ENCODE data around the gene ANK3. TPM values are rescaled to one million over a fixed set of nuclear protein-coding genes. Genes with fewer than 3 reads are reported as not detected.

ANK3 gene
- total RNA-seq, 2 donors from 2014 or later = 41.0 to 113 TPM

DNA sequence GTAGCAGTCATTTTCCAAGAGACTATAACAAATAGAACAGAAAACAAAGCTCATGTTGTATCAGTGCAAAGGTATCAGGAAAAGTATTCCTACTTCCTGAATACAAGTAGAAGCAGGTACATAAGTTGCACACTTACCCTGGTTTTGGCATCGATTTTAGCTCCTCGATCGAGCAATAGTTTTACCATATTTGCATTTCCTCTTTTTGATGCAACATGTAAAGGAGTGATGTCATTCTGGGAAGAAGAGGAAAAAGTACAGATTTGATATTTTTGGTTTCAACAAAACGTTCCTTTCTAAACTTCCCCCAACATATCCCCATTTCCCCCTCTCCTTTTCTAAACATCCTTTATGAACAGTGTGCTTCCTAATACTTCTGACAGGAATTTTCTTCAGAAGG lies 155.1 kb downstream of the ANK3 start:
- intact Hi-C loops (cut with DNase I) = no loop called here
- no peaks in the 10 kb centered on the region for H3K27me3 ChIP-seq
- TF ChIP-seq, protein P1, sequence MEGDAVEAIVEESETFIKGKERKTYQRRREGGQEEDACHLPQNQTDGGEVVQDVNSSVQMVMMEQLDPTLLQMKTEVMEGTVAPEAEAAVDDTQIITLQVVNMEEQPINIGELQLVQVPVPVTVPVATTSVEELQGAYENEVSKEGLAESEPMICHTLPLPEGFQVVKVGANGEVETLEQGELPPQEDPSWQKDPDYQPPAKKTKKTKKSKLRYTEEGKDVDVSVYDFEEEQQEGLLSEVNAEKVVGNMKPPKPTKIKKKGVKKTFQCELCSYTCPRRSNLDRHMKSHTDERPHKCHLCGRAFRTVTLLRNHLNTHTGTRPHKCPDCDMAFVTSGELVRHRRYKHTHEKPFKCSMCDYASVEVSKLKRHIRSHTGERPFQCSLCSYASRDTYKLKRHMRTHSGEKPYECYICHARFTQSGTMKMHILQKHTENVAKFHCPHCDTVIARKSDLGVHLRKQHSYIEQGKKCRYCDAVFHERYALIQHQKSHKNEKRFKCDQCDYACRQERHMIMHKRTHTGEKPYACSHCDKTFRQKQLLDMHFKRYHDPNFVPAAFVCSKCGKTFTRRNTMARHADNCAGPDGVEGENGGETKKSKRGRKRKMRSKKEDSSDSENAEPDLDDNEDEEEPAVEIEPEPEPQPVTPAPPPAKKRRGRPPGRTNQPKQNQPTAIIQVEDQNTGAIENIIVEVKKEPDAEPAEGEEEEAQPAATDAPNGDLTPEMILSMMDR (IDR thresholded peaks at IDR 0.05) = no peak
- TF ChIP-seq POLR2A (IDR thresholded peaks at IDR 0.05) = no peak
- H3K4me3 ChIP-seq = no peak overlapping the region
- H3K9me3 ChIP-seq = no peaks in the 10 kb centered on the region
- H3K4me1 ChIP-seq = no peaks in the 10 kb centered on the region
- WGBS, 2 donors = 69 to 75% methylated on average over 4 of the region's 4 CpGs
- ATAC-seq (no peak), DNase-seq (no peak)
- H3K27ac ChIP-seq = no peak overlapping the region
- no peaks in the 10 kb centered on the region for H3K36me3 ChIP-seq (replicated peaks in 1 of 2; ENCODE audit: insufficient read depth in 1 of 2, low read depth in 2 of 2)

DNA sequence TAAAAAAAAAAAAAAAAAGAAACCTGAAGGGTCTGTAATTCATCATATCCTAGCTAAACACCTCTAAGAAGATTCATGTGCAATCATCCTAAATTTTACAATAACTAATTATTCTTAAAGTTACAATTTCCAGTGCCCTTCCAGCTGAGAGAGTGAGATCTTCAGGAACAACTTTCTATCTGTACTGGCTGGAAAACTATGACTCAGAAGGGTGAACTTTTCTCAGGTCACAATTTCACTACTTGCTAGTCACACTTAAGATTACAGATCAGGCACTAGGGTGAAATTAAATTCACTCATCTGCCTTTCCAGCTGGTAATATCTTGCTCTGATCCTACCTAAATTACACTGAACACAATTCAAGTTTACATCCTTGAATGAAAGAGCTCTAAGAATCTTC lies 158.8 kb downstream of the ANK3 start:
- H3K4me1 ChIP-seq = no peaks in the 10 kb centered on the region
- no peaks in the 10 kb centered on the region for H3K36me3 ChIP-seq (replicated peaks in 1 of 2; ENCODE audit: insufficient read depth in 1 of 2, low read depth in 2 of 2)
- no peak for TF ChIP-seq POLR2A (IDR thresholded peaks at IDR 0.05)
- TF ChIP-seq, protein P1 (IDR thresholded peaks at IDR 0.05) = no peak
- ATAC-seq = no peak
- no peak overlapping the region for H3K27ac ChIP-seq
- DNase-seq = no peak
- H3K4me3 ChIP-seq = no peak overlapping the region
- H3K27me3 ChIP-seq = no peaks in the 10 kb centered on the region
- intact Hi-C loops (cut with DNase I) = no loop called here
- no peaks in the 10 kb centered on the region for H3K9me3 ChIP-seq

DNA sequence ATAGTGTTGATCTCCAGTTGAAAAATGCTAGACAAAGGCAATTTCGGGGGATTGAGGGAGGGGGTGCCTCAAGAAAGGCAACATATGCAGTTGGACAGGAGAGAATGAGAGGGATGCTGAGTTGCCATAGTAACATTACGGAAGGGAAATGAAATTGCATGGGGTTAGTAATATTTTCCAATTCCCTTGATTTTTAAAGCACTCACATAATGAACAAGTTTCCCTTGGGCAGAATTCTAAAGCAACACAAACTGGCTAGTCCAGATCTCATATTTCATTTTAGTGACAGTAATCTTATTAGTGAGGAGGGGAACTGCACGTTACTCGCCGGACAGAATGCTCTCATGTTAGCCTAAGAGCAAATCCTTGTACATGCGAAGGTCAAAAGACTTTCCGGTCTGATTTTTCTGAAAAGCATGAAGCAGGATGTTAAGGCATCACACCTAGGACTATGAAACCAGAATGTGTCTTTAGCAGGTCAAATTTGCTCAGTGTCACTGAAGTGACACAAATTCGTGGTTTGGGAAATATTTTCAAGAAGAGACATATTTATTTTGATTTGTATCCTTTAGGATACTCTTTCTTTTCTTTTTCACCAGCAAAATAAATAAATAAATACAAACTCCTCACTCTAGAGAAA lies 165.5 kb downstream of the ANK3 start:
- H3K9me3 ChIP-seq = no peaks in the 10 kb centered on the region
- no peaks in the 10 kb centered on the region for H3K4me1 ChIP-seq
- intact Hi-C loops (cut with DNase I) = no loop called here
- WGBS, 2 donors = 83 to 87% methylated on average over 8 of the region's 8 CpGs
- DNase-seq (no peak), ATAC-seq (no peak)
- no peaks in the 10 kb centered on the region for H3K36me3 ChIP-seq (replicated peaks in 1 of 2; ENCODE audit: insufficient read depth in 1 of 2, low read depth in 2 of 2)
- no peak for TF ChIP-seq POLR2A (IDR thresholded peaks at IDR 0.05)
- TF ChIP-seq, protein P1 (IDR thresholded peaks at IDR 0.05) = no peak
- no peaks in the 10 kb centered on the region for H3K27me3 ChIP-seq
- no peak overlapping the region for H3K4me3 ChIP-seq
- H3K27ac ChIP-seq = no peak overlapping the region

DNA sequence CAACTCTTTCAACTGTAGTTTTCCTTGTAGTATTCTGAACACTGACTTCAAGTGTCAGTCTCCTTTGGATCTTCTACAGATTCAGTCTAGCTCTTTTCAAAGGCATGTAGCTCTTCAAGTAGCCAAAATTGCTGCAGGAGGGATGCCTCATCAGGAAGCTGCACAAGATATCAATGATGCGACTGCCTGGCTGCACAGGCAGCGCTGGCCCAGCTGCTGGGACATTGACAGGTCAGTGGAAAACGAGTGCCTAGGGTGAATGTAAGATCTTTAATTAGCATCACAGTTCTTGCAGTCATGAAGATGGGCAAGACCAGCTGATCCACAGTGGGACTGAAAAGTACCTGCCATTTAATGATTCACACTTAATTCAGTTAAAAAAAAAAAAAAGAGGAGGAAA lies 167.6 kb downstream of the ANK3 start:
- H3K27me3 ChIP-seq = no peaks in the 10 kb centered on the region
- TF ChIP-seq POLR2A (IDR thresholded peaks at IDR 0.05) = no peak
- TF ChIP-seq, protein P1 (IDR thresholded peaks at IDR 0.05) = no peak
- 59 to 62% methylated on average over 3 of the region's 3 CpGs for WGBS, 2 donors
- intact Hi-C loops (cut with DNase I) = no loop called here
- H3K9me3 ChIP-seq = no peaks in the 10 kb centered on the region
- DNase-seq = no peak
- no peak for ATAC-seq
- H3K27ac ChIP-seq = no peak overlapping the region
- H3K4me1 ChIP-seq = no peaks in the 10 kb centered on the region
- H3K4me3 ChIP-seq = no peak overlapping the region
- no peaks in the 10 kb centered on the region for H3K36me3 ChIP-seq (replicated peaks in 1 of 2; ENCODE audit: insufficient read depth in 1 of 2, low read depth in 2 of 2)

DNA sequence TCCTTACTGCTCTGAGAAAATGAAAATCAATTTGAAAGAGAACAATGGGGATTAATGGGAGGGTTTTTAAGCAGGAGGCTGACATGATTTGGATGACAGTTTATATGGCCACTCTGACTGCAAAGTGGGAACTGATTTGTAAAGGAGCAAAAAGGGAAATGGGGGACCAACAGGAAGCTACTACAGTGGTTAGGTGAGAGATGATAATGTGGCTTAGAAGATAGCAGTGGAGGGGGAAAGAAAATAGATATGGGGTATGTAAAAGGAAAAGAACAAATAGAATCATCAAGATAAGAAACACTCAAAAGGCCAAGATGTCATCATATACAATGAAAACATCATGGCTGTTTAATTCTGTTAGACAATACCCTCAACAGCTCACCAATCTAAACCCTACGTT lies 177.5 kb downstream of the ANK3 start:
- no peaks in the 10 kb centered on the region for H3K27me3 ChIP-seq
- no peak overlapping the region for H3K4me3 ChIP-seq
- no peaks in the 10 kb centered on the region for H3K4me1 ChIP-seq
- no peak for ATAC-seq
- no peak overlapping the region for H3K27ac ChIP-seq
- H3K36me3 ChIP-seq (replicated peaks in 1 of 2; ENCODE audit: insufficient read depth in 1 of 2, low read depth in 2 of 2) = no peaks in the 10 kb centered on the region
- DNase-seq = no peak
- intact Hi-C loops (cut with DNase I) = no loop called here
- TF ChIP-seq POLR2A (IDR thresholded peaks at IDR 0.05) = no peak
- TF ChIP-seq, protein P1 (IDR thresholded peaks at IDR 0.05) = no peak
- no peaks in the 10 kb centered on the region for H3K9me3 ChIP-seq
- 87 to 89% methylated on average over 1 of the region's 1 CpG for WGBS, 2 donors
